NCI-H2029 (cell line): ENCODE data around the gene PCYT1B.
A peak's percentile ranks its signal among the peaks of the same experiment; 100 is the strongest.
"Not testable (repeated sequence)": the region's sequence is repeated elsewhere in the genome, so short reads cannot be mapped to it uniquely, and the experiment has no call there.

Experiments used
- DNase-seq: peaks from one replicate; lab custom pipeline; 2025; lab: John Stamatoyannopoulos, UW

Gene PCYT1B

GRCh38 chrX:24647257-24648058 lies at the start of gene PCYT1B:
TSS of gene PCYT1B (minus strand) at chrX:24647347. CDS start at chrX:24647105, 242 bp downstream.
- DNase-seq = peak; percentile 35

GRCh38 chrX:24696294-24696693 lies 49.1 kb upstream of the PCYT1B start:
- no peak for DNase-seq

GRCh38 chrX:24694825-24695224 lies 47.7 kb upstream of the PCYT1B start:
- DNase-seq = no peak

GRCh38 chrX:24693453-24694202 lies 46.5 kb upstream of the PCYT1B start, which contains the start of gene POLA1:
TSS of gene POLA1 (plus strand) at chrX:24693918. CDS start at chrX:24693962, 44 bp downstream.
- DNase-seq = peak; percentile 88

GRCh38 chrX:24692305-24692704 lies 45.2 kb upstream of the PCYT1B start:
- DNase-seq = no peak

- DNase-seq = no peak
Observed at GRCh38 chrX:24684048-24684447, 36.9 kb upstream of the PCYT1B start.

- no peak for DNase-seq
Observed at GRCh38 chrX:24682739-24683432, 35.7 kb upstream of the PCYT1B start.

- no peak for DNase-seq
Observed at GRCh38 chrX:24676403-24677024, 29.4 kb upstream of the PCYT1B start.

GRCh38 chrX:24673424-24673823 lies 26.3 kb upstream of the PCYT1B start:
- no peak for DNase-seq

GRCh38 chrX:24672701-24673190 lies 25.6 kb upstream of the PCYT1B start:
- DNase-seq = no peak

GRCh38 chrX:24668111-24668510 lies 21.0 kb upstream of the PCYT1B start:
- no peak for DNase-seq

- no peak for DNase-seq
Observed at GRCh38 chrX:24662352-24662751, 15.2 kb upstream of the PCYT1B start.

- DNase-seq = no peak
Observed at GRCh38 chrX:24661292-24661691, 14.1 kb upstream of the PCYT1B start.

GRCh38 chrX:24659646-24660045 lies 12.5 kb upstream of the PCYT1B start:
- no peak for DNase-seq

GRCh38 chrX:24659106-24659505 lies 12.0 kb upstream of the PCYT1B start:
- DNase-seq = no peak

- no peak for DNase-seq
Observed at GRCh38 chrX:24658421-24658820, 11.3 kb upstream of the PCYT1B start.

- DNase-seq = no peak
Observed at GRCh38 chrX:24657671-24658386, 10.7 kb upstream of the PCYT1B start.

GRCh38 chrX:24655679-24656078 lies 8.5 kb upstream of the PCYT1B start:
- not testable (repeated sequence) for DNase-seq

GRCh38 chrX:24651783-24652182 lies 4.6 kb upstream of the PCYT1B start:
- DNase-seq = no peak

- DNase-seq = no peak
Observed at GRCh38 chrX:24648495-24648894, 1.3 kb upstream of the PCYT1B start.

GRCh38 chrX:24646745-24647182 lies 383 bp downstream of the PCYT1B start:
- DNase-seq = no peak
